NK-92 (cell line): ENCODE data around the gene ABCG2.
"Not testable (repeated sequence)": the region's sequence is repeated elsewhere in the genome, so short reads cannot be mapped to it uniquely, and the experiment has no call there.

ENCODE experiments used
- DNase-seq: peaks from one replicate; lab custom pipeline; 2025; ENCODE audit not compliant: unreplicated experiment; lab: John Stamatoyannopoulos, UW

ABCG2 gene

DNA sequence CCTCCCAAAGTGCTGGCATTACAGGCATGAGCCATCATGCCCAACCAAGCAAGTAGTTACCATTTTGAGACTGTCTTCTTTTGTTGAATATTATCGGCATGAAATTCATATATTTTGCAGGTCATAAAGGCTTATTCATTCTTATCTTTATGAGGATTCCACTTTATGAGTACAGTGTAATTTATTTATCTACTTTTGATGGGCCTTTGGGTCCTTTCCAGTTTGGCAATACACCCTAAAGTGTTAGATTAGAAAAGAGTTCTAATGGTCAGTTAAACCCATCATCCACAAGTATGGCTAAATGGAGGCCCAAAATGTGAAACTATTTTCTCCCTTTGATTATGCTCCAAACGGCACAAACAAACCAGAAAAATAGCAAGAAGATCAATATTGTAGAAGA, 10.9 kb upstream of the ABCG2 start:
- DNase-seq = no peak

DNA sequence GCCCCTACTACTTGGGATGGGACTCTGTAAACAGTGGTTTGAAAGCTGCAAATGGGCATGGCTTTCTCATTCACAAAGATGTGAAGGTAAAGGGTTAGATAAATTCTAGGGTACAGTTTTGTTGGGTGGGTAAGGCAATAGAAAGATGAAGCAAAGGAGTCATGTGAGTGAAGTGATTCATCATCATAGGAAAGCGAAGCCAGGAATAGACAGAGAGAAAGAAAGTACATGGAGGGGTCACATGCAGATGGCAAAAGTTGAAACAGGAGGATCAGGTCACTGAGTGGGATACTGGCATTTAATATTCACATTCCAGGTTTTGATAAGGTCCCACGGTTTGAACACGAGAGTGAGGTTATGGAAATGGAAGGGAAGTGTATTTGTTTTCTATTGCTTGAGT, 8.2 kb upstream of the ABCG2 start:
- no peak for DNase-seq

DNA sequence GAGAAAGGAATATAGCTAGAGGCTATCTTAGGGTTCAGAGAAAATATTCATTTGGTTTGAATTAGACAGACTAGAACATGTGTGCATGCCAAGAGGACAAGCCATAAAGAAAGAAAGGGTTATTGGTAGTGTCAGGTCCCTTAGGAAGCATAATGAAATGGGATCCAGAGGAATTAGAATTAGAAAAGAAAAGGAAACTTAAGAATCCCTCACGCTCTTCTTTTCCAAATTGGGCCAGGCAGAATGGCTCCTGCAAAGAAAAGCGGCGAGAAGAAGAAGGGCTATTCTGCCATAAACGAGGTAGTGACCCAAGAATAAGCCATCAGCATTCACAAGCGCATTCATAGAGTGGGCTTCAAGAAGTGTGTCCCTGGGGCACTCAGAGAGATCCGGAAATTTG, 4.9 kb upstream of the ABCG2 start:
- no peak for DNase-seq

DNA sequence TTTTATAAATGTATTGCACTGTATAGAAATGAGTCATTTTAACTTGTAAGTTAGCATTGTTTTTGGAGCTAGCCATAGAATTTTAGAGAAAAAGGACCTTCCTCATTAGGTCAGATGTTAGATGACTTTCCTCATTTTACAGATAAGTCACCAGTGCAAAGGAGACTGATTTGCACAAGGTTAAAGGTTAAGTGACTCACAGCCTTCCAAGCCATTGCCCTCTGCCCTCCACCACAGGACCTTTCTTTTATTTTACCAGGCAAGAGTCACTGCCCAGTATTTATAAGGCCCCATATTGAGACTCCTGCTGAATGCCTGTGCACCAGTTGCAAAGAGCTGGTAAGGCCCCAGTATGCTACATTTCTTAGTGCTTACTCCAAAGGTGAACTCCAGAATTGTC, 4.2 kb upstream of the ABCG2 start:
- no peak for DNase-seq

DNA sequence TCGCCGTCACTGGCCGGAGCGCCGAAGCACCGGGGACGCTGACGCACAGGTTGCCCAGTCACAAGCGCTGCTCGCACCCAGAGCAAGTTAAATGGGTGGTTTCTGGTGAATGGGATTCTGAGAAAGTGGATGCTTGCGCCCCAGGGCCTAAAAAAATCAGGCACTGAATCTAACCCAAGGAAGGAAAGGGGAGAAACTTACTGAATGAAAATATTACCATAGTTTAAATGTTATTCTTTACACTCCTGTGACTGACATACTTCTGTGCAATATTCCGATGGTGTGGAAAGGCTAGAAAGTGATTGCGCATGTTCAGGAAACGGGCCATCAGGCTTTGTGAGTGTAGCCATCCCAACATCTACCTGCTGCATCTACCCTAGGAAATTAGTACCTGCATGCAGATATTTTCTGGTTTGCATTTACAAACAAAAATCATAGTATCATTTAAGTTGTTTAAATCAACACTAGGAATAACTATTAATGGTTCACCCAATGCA, 838 bp upstream of the ABCG2 start:
- no peak for DNase-seq

DNA sequence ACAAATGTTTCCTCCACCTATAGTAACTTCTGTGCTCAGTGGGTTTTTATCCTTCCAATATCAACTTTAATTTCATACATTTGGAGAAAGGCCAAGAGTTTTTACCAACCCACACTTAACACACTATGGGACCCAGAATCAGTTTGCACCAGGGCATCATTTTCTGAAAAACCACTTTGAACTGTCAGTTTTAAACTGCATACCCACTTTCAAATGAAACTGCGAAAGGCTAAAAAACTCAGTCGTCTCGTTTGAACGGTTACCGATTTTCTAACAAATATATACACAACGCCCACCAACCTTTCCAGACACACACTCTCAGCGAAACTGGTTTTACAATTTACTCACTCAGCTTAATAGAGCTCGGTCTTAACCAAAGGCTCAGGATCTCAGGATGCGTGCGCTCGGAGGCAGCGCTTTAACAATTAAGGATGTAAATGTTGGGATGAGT, 376 bp downstream of the ABCG2 start:
- DNase-seq = no peak

DNA sequence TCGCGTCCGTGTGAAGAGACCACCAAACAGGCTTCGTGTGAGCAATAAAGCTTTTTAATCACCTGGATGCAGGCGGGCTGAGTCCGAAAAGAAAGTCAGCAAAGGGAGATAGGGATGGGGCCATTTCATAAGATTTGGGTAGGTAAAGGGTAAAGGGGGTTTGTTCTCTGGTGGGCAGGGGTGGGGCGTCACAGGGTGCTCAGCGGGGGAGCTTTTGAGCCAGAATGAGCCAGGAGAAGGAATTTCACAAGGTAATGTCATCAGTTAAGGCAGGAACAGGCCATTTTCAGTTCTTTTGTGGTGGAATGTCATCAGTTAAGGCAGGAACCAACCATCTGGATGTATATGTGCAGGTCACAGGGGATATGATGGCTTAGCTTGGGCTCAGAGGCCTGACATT, 6.1 kb downstream of the ABCG2 start:
- not testable (repeated sequence) for DNase-seq

DNA sequence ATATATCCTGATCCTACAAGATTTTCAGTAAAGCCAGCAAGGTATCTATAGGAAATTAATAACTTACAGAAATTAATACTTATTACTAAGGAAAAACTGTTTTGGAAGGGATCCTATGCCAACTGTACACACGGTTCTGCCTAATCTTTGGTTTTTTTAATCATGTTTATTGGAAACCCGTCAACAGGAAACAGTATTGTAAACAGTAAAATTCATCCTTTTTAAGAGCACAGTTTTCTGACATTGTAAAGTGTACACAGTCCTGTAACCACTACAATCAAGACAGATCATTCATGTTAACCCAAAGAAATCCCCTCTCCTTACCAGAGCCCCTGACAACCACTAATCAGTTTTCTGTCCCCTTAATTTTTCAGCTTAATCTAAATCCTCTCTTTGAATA, 9.9 kb downstream of the ABCG2 start:
- no peak for DNase-seq

DNA sequence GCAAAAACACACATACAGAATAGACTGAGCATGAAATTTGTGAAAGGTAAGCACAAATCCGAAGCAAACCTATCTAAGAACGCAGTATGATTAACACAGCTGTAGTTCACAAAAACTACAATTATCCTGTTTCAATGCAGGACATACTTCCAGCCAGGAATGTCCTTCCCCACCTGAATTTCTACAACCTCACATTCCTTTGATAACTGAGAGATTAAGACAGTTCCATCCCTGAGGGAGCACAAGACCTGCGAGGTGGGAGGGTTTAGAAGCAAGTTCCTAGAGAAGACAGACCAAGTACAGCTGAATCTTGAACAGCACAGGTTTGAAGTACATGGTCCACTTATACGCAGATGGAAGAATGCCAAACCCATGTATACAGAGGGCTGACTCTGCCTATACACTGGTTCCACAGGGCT, 10.6 kb downstream of the ABCG2 start:
- DNase-seq = no peak

DNA sequence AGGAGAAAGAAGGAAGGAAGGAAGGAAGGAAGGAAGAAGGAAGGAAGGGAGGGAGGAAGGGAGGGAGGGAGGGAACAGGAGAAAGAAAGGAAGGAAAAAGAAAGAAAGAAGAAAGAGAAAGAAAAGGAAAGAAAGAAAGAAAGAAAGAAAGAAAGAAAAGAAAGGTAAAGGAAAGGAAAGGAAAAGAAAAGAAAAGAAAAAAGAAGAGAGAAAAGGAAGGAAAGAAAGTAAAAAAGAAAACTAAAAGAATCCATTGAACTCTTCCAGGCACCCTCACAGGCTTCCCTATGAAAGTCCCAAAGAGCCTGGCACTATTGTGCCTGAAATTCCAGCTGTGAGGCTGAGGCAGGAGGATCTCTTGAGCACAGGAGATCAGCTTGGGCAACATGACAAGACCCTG, 11.5 kb downstream of the ABCG2 start:
- DNase-seq = no peak

DNA sequence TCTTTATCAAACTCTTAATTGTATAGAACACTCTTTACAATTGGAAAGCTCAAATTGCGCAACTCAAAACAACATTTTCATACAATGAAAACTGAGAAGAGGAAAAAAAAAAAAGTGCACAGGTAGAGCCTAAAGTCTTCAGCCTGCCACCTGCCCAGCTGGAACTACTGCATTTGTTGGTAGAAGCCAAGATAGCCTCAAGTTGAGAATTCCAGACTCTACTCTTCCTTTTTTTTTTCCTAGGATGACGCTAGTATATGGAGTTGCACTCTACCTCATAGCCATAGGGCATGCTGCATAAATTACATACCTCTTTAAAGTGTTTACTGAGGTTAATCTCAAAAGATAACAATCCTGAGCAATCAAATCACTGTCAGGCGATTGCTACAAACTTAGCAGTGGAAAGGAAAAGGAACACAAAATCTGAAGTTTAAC, 13.6 kb downstream of the ABCG2 start:
- no peak for DNase-seq

DNA sequence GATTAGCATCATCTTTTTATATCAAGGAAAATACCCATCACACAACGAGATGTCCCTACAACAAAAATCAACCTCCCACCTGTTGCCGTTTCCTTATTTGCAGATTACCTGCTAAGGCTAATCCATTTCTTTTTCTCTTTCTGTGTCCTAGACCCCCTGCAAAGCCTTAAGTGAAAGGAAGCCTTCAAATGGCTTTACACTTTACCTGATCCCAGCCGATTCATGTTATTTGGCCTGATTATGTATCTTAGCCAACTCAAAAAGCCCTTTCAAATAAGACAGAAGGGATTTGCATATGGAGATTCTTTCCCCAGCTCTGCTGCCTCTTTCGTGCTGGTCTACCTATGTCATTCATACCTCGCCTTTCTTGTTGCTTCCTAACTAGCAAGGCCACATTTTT, 14.4 kb downstream of the ABCG2 start:
- no peak for DNase-seq

DNA sequence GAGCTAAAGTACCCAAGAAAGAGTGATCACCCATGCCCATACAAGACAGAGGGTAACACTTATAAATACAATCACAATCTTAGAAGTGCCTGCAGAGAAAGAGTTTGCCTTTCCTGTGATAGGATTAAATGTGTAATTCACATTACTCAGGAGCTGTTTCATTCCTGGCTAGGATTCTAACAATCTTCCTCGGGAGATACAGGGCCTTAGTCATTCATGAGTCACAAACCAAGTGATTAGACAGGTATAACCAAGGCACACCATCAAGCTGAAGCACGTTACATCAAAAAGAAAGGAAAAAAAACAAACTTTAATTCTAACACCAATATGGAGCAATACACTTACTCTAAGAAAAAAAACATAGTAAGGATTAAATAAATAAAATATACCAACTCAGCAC, 14.9 kb downstream of the ABCG2 start:
- no peak for DNase-seq

DNA sequence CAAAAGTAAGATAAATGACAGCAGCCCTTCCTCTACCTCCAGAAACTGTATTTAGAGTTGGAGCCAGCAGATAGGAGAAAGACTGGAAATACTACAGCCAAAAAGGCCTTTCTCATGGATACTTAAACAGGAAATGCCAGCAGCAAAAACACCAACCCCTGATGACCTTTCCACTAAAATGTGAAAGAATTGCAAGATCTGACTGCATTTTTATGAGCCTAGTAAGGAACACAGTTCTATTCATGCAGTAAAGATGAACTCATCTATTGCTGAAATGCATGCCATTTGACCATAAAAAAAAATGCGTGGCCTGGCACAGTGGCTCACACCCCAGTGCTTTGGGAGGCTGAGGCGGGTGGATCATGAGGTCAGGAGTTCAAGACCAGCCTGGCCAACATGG, 19.9 kb downstream of the ABCG2 start:
- no peak for DNase-seq

DNA sequence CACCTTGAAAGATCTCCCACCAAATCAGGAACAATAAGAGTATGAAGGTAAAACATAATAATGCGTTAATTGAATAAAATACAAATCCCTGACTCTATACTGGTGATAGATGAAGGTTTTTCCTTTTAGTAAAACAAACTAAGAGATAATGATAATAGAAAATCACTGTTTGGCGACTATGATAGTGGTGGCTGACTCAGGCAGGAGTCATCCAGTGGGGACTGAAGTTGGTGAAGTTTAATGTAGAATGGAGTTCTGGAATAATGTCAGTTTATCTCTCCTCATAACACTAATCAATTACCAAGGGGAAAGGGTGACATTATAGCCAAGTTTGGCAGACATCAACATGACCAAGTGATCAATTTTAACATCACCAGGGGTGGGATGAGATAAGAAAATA, 21.3 kb downstream of the ABCG2 start:
- no peak for DNase-seq

DNA sequence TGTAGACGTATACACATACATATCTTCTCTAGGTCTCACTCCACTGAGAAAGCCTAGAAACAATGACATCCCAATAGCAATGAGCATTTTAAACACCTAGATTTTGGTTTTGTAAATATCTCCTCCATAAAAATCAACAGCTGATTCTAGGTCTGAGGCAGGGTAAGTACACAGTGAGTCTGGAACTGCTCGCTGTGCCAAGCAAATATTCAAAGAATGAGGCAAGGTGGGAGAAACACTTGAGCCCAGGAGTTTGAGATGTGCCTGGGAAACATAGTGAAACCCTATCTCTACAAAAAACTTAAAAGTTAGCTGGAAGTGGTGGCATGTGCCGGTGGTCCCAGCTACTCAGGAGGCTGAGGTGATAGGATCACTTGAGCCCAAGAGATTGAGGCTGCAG, 22.2 kb downstream of the ABCG2 start:
- DNase-seq = no peak

DNA sequence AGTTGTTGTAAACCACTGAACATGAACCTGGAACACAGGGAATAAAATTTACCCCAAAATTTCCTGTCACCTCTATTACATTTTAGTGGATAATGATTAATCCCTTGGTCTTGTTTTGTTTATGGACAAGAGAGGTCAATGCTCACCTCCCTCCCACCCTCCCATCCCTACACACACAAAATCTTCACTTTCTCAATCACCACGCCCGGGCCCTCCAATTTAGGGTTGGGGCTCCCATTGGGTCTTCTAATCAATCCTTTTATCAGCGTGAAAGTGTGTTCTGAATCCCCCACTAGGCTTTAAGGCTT, 23.1 kb downstream of the ABCG2 start:
- no peak for DNase-seq

DNA sequence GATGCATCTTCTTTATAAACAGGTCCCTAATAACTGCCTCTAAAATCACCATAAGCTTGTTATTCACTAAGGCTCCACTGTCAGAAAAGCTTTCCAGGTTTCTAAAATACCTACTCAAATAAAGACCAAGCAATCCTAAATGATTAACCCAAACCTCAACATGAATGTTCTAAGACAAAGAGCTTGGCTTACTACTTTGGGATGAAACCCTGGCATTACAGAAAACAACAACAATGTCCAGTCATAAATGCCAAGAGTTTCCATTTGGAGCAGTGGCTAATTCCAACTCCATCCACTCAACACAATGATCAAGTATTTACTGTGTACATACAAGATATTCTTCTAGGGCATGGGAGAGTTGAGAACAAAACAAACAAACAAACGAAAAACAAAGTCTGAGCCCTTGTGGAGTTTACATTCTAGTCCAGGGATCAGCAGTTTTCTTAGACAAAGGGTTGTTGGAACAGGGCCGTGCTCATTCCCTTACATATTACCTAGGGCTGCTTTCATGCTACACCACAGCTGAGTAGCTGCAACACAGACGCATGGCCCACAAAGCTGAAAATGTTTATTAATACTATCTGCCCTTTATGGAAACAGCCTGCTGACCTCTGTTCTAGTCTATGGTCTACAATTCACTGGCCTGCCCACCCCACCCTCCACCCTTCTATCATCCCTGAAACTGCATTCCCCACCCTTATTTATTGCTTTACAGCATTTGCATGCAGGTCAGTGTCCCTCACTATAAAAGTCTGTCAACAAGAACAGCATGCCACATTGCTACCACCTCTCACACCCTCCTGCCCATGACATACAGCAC, 23.7 kb downstream of the ABCG2 start:
- no peak for DNase-seq

DNA sequence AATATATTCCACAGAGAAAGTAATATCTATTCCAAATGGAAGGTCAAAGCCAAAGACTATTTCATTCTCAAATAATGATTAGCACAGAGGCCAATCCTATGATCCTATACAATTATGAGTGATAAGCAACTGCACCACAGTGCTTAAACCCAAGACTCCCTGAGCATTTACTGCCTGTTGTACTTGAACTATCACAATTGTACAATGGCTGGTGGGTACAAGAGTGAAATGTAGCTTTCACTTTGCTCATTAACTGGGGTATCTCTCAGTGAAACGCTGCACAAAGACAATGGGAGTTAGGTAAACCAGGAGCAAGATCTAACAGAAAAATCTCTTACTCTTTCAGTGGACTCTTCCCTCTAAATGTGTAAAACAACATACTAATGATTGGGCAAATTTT, 24.3 kb downstream of the ABCG2 start:
- DNase-seq = no peak

DNA sequence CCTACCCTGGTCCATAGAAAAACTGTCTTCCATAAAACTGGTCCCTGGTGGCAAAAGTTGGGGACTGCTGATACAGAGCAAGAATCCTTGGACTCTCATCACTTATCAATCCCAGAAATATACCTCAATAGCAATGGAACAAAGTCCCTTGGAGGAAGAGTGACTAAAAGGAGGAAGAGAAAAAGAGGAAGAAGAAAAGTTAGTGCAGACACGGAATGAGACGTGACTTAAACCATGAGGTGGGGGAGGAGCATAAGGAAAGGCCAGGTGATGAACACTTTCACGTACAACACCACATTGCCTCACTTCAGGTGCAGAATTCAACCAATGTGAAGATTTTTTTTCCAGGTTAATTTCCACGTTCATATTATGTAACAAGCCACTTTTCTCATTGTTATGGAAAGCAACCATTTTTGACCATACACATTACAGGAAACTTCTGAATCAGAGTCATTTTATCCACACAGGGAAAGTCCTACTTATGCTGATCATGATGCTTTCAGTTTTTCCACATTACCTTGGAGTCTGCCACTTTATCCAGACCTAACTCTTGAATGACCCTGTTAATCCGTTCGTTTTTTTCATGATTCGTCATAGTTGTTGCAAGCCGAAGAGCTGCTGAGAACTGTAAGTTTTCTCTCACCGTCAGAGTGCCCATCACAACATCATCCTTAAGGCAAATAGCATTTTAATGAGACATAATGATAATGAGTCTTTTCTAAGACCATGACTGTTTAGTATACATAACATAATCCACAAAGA, 27.7 kb downstream of the ABCG2 start:
- DNase-seq = no peak

DNA sequence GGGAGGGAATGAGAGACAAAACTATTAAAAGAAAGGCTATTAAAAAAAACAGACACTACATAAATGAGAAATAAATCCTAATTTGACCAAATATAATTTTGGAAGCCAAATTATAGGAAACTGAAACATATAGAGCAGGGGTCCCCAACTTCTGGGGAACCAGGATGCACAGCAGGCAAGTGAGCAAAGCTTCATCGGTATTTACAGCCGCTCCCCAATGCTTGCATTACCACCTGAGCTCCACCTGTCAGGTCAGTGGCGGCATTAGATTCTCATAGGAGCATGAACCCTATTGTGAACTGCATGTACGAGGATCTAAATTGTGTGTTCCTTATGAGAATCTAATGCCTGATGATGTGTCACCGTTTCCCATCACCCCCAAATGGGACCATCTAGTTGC, 28.4 kb downstream of the ABCG2 start:
- no peak for DNase-seq

DNA sequence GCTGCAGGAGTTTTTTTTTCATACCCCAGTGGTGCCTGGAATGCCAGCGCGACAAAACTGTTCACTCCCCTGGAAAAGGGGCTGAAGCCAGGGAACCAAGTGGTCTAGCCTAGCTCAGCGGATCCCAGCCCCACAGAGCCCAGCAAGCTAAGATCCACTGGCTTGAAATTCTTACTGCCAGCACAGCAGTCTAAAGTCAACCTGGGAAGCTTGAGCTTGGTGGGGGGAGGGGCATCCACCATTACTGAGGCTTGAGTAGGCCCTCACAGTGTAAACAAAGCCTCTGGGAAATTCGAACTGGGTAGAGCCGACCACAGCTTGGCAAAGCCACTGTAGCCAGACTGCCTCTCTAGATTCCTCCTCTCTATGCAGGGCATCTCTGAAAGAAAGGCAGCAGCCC, 36.2 kb downstream of the ABCG2 start:
- not testable (repeated sequence) for DNase-seq
